ENCODE results near the gene GIPR. TPM values are rescaled to one million over a fixed set of nuclear protein-coding genes. Genes with fewer than 3 reads are reported as not detected.
A peak's percentile ranks its signal among the peaks of the same experiment; 100 is the strongest.

Gene GIPR
- total and polyA plus RNA-seq, 10 of the 15 experiments (the other 5 are each of a cell fraction or from before 2014, with no cell fraction given), result 1.7 to 26.3 (median 13.7) TPM

DNA sequence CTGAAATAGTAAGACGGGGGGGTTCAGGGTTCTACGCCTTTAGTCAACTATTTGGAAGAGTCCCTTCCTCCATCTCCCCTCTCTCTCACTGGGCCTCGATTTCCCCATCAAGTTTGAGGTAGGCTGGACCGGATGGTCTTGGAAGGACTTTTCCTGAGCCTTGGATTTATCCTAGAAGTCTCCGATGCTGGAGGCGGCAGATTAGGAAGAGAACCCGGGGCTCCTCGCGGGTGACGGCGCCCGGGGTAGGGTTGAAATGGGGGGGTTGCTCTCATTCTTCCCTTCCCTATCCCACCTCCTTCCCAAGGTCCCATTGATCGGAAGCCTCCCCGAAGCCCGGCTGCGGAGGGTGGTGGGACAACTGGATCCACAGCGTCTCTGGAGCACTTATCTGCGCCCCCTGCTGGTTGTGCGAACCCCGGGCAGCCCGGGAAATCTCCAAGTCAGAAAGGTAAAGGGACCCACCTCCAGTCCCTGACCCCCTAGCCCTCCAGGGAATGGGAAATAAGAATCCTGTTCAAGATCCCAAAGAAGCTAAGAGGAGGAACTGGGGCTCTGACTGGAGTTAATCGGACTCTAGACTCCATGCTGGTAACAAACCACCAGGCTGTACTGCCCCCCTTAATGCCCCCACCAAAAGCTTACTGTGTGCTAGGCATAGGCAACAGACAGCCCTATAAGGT is 25.2 kb downstream of the GIPR start:
- H2AFZ ChIP-seq (ENCODE audit: control insufficient read depth, low read depth, low read length), result peak overlapping the region; percentile 64
- no peak for FAIRE-seq
- TSS peak; percentile 74 for BruUV-seq (replicated peaks)
- TF ChIP-seq RB1 (IDR thresholded peaks at IDR 0.05; ENCODE audit: borderline replicate concordance), result 0 out of 2 replicates have a peak, but pooled peaks have one; percentile 48
- no peak for TF ChIP-seq ZNF207 (IDR thresholded peaks at IDR 0.05; ENCODE audit: borderline replicate concordance)
- TF ChIP-seq SREBF1 (IDR thresholded peaks at IDR 0.05; ENCODE audit: low read length), result no peak
- TF ChIP-seq, protein P1, sequence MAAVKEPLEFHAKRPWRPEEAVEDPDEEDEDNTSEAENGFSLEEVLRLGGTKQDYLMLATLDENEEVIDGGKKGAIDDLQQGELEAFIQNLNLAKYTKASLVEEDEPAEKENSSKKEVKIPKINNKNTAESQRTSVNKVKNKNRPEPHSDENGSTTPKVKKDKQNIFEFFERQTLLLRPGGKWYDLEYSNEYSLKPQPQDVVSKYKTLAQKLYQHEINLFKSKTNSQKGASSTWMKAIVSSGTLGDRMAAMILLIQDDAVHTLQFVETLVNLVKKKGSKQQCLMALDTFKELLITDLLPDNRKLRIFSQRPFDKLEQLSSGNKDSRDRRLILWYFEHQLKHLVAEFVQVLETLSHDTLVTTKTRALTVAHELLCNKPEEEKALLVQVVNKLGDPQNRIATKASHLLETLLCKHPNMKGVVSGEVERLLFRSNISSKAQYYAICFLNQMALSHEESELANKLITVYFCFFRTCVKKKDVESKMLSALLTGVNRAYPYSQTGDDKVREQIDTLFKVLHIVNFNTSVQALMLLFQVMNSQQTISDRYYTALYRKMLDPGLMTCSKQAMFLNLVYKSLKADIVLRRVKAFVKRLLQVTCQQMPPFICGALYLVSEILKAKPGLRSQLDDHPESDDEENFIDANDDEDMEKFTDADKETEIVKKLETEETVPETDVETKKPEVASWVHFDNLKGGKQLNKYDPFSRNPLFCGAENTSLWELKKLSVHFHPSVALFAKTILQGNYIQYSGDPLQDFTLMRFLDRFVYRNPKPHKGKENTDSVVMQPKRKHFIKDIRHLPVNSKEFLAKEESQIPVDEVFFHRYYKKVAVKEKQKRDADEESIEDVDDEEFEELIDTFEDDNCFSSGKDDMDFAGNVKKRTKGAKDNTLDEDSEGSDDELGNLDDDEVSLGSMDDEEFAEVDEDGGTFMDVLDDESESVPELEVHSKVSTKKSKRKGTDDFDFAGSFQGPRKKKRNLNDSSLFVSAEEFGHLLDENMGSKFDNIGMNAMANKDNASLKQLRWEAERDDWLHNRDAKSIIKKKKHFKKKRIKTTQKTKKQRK (IDR thresholded peaks at IDR 0.05; ENCODE audit: low read depth, low read length), result no peak
- no peak for TF ChIP-seq HDAC2 (IDR thresholded peaks at IDR 0.05)
- TF ChIP-seq GABPA (IDR thresholded peaks at IDR 0.05; ENCODE audit: low read depth), result no peak
- TF ChIP-seq STAT3 (IDR thresholded peaks at IDR 0.05; ENCODE audit: low read depth, low read length), result no peak
- no peak for TF ChIP-seq CEBPB (IDR thresholded peaks at IDR 0.05; ENCODE audit: borderline replicate concordance in 1 of 2, low read depth in 2 of 2, low read length in 2 of 2)
- no peak for TF ChIP-seq HDAC6 (IDR thresholded peaks at IDR 0.05; ENCODE audit: unreplicated experiment)
- no peak for TF ChIP-seq CHD2 (IDR thresholded peaks at IDR 0.05; ENCODE audit: borderline replicate concordance, low read depth, low read length)
- TF ChIP-seq IKZF2 (IDR thresholded peaks at IDR 0.05), result peak; percentile 72 to 77
- TF ChIP-seq EGR1 (IDR thresholded peaks at IDR 0.05; ENCODE audit: borderline replicate concordance in 1 of 2, low read depth in 2 of 2, low read length in 2 of 2), result no peak
- TF ChIP-seq, protein P2, sequence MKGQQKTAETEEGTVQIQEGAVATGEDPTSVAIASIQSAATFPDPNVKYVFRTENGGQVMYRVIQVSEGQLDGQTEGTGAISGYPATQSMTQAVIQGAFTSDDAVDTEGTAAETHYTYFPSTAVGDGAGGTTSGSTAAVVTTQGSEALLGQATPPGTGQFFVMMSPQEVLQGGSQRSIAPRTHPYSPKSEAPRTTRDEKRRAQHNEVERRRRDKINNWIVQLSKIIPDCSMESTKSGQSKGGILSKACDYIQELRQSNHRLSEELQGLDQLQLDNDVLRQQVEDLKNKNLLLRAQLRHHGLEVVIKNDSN (IDR thresholded peaks at IDR 0.05; ENCODE audit: borderline replicate concordance, extremely low read length, insufficient read depth, low read depth, low read length), result no peak
- TF ChIP-seq TCF3 (IDR thresholded peaks at IDR 0.05; ENCODE audit: borderline replicate concordance, insufficient read depth, low read depth, low read length), result no peak
- TF ChIP-seq, protein P3, sequence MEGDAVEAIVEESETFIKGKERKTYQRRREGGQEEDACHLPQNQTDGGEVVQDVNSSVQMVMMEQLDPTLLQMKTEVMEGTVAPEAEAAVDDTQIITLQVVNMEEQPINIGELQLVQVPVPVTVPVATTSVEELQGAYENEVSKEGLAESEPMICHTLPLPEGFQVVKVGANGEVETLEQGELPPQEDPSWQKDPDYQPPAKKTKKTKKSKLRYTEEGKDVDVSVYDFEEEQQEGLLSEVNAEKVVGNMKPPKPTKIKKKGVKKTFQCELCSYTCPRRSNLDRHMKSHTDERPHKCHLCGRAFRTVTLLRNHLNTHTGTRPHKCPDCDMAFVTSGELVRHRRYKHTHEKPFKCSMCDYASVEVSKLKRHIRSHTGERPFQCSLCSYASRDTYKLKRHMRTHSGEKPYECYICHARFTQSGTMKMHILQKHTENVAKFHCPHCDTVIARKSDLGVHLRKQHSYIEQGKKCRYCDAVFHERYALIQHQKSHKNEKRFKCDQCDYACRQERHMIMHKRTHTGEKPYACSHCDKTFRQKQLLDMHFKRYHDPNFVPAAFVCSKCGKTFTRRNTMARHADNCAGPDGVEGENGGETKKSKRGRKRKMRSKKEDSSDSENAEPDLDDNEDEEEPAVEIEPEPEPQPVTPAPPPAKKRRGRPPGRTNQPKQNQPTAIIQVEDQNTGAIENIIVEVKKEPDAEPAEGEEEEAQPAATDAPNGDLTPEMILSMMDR (IDR thresholded peaks at IDR 0.05 in 2 of 3, conservative IDR thresholded peaks at IDR 0.05 in 1 of 3; ENCODE audit: control insufficient read depth in 2 of 3, extremely low read depth in 1 of 3, insufficient read depth in 1 of 3, low read depth in 3 of 3, low read length in 3 of 3), result peak; percentile 81 to 96 (median 96)
- TF ChIP-seq CHD1 (IDR thresholded peaks at IDR 0.05; ENCODE audit: low read depth, low read length), result no peak
- no peak for TF ChIP-seq SRF (IDR thresholded peaks at IDR 0.05; ENCODE audit: low read depth in 2 of 2, low read length in 2 of 2)

More for the DNA sequence above, 25.2 kb downstream of the GIPR start:
- Histone ChIP-seq H3K4me1 (ENCODE audit: control insufficient read depth, insufficient read depth, low read length) (peaks cover 10% of the 10 kb centered on the region), H3K36me3 (ENCODE audit: control insufficient read depth in 2 of 2, insufficient read depth in 2 of 2, low read length in 1 of 2) (peaks cover 1 to 25% of the 10 kb centered on the region in 2 experiments), H3K27ac (ENCODE audit: control insufficient read depth, insufficient read depth) (peak overlapping the region; percentile 82), H3K4me3 (peak overlapping the region; percentile 76), H3K9ac (ENCODE audit: control insufficient read depth, insufficient read depth, low read length) (peak overlapping the region; percentile 92), H4K20me1 (ENCODE audit: control insufficient read depth, insufficient read depth) (no peaks in the 10 kb centered on the region), H3K4me2 (ENCODE audit: control insufficient read depth, insufficient read depth) (peak overlapping the region; percentile 86), H3K79me2 (ENCODE audit: control insufficient read depth, insufficient read depth, low read length) (peaks cover 31% of the 10 kb centered on the region), H3K27me3 (replicated peaks in 1 of 2; ENCODE audit: control insufficient read depth in 2 of 2, insufficient read depth in 2 of 2, low read length in 1 of 2) (no peaks in the 10 kb centered on the region), H3K9me3 (replicated peaks; ENCODE audit: control insufficient read depth, insufficient read depth, low read length) (no peaks in the 10 kb centered on the region)
- ChIA-PET CTCF (interaction anchor here (0.6 to 4.6 kb wide), 35 partner anchors 10 to 276 kb away, joined by 3 to 73 read pairs (median 5); partner anchors contain the start of genes DMWD, EML2, FBXO46 and GIPR), RAD21 (ENCODE audit: unreplicated experiment) (interaction anchor here (0.7 to 3.2 kb wide), 18 partner anchors 9 to 254 kb away, joined by 3 to 41 read pairs (median 8); partner anchors contain the start of genes DMPK, GIPR and SIX5), SMC1A (ENCODE audit: uncharacterized antibody, unreplicated experiment) (interaction anchor here (0.7 to 4.5 kb wide), 18 partner anchors 10 to 129 kb away, joined by 3 to 31 read pairs (median 5); partner anchors contain the start of gene FBXO46), POLR2A (interaction anchor here (0.8 to 4.8 kb wide), 11 partner anchors 11 to 191 kb away, joined by 3 to 54 read pairs (median 6); partner anchors contain the start of genes FBXO46 and SIX5)
- WGBS (ENCODE audit: insufficient coverage, insufficient replicate concordance, low lambda C conversion rate, missing lambda C conversion rate), result under 1% methylated on average over 22 of the region's 22 CpGs
- ATAC-seq, result peak; percentile 43
- intact Hi-C loops (cut with micrococcal nuclease; ENCODE audit: unreplicated experiment), result loop anchor here (5.0 kb wide), 2 partner anchors 74 to 111 kb away; partner anchors contain the start of genes OPA3 and SIX5
- in situ Hi-C loops (cut with MboI), result no loop called here
- DNase-seq (ENCODE audit: low read depth, low spot score), result no peak
